ENCODE results near the gene PLLP.

DNA sequence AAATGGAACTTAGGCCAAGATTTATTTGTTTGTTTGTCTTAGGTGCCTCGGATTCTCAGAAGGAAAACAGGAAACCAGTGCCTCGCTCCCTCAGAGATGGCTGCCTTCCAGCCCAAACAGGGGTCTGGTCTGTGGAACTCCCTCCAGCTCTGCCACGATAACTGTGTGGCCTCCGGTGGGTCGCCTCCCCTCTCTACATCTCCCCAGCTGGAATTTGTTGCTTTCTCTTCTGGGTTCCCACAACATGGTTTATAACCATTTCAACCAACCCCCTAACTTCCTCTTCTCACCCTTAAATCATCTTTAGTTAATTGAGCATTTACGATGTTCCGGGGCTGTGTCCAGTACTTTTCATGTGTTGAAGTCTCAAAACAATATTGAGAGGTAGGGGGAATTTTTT, 30.9 kb upstream of the PLLP start:
- TF ChIP-seq CREB1 (IDR thresholded peaks at IDR 0.05; ENCODE audit: low read depth) (no peak), TAF1 (IDR thresholded peaks at IDR 0.05; ENCODE audit: low read depth) (no peak), EP300 (IDR thresholded peaks at IDR 0.05; ENCODE audit: borderline replicate concordance) (no peak)

Data from Ishikawa (cell line).